ENCODE data around the gene METTL1. TPM values are rescaled to one million over a fixed set of nuclear protein-coding genes. Genes with fewer than 3 reads are reported as not detected.

METTL1 gene
- total and polyA plus RNA-seq, 9 donors, result 5.7 to 48.6 (median 26.4) TPM

DNA sequence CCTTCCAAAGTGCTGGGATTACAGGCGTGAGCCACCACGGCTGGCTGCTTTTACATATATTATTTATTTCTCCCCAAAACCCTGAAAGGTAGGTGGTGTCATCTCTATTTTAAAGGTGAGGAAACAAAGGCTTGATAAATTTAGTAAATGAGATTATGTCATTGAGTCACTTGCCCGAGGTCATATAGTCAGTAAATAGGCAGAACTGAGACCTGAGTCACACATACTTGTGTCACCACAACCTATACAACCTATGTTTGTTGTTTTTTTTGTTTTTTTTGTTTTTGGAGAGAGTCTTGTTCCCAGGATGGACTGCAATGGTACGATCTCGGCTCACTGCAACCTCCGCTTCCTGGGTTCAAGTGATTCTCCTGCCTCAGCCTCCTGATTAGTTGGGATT lies 23.4 kb upstream of the METTL1 start:
- Histone ChIP-seq H3K9me3 (no peaks in the 10 kb centered on the region), H3K4me3 (no peak overlapping the region), H3K27ac (no peak overlapping the region), H3K4me1 (ENCODE audit: insufficient read depth) (no peaks in the 10 kb centered on the region), H3K36me3 (no peaks in the 10 kb centered on the region), H3K27me3 (no peaks in the 10 kb centered on the region)
- DNase-seq, result no peak
- 90 to 94% (median 91%) methylated on average over 6 of the region's 6 CpGs for WGBS, 3 donors
- intact Hi-C loops (cut with DNase I), result loop anchor here in 1 of 4 donors (5.0 kb wide), 1 partner anchor 37 kb away; no protein-coding TSS in a partner anchor
- no peak for TF ChIP-seq EP300 (IDR thresholded peaks at IDR 0.05)
- TF ChIP-seq, protein P1, sequence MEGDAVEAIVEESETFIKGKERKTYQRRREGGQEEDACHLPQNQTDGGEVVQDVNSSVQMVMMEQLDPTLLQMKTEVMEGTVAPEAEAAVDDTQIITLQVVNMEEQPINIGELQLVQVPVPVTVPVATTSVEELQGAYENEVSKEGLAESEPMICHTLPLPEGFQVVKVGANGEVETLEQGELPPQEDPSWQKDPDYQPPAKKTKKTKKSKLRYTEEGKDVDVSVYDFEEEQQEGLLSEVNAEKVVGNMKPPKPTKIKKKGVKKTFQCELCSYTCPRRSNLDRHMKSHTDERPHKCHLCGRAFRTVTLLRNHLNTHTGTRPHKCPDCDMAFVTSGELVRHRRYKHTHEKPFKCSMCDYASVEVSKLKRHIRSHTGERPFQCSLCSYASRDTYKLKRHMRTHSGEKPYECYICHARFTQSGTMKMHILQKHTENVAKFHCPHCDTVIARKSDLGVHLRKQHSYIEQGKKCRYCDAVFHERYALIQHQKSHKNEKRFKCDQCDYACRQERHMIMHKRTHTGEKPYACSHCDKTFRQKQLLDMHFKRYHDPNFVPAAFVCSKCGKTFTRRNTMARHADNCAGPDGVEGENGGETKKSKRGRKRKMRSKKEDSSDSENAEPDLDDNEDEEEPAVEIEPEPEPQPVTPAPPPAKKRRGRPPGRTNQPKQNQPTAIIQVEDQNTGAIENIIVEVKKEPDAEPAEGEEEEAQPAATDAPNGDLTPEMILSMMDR (IDR thresholded peaks at IDR 0.05), result no peak
- no peak for TF ChIP-seq POLR2A (IDR thresholded peaks at IDR 0.05)

DNA sequence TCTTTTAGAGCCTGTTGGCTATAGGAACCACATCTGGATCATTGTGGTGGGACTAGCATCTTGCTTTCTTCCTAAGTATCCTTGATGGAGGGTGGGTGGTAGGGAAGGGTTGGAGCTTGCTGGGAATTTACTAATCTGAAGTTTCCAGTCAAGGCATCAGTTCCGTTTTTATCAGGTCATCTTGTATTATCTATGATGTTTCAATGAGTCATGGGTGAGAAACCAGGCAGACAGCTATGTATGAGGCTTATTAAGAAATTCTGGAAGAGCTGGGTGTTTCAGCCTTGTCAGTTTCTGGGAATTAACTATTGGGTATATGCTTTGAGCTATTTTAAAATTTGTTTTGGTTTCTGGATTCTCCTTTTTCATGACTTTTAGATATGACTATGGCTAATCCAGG lies 22.0 kb upstream of the METTL1 start:
- no peak overlapping the region for H3K4me3 ChIP-seq
- no peaks in the 10 kb centered on the region for H3K36me3 ChIP-seq
- no peaks in the 10 kb centered on the region for H3K4me1 ChIP-seq (ENCODE audit: insufficient read depth)
- H3K27me3 ChIP-seq, result no peaks in the 10 kb centered on the region
- H3K27ac ChIP-seq, result no peak overlapping the region
- intact Hi-C loops (cut with DNase I), result no loop called here
- no peak for DNase-seq
- 24 to 46% (median 31%) methylated on average over 1 of the region's 1 CpG for WGBS, 3 donors
- TF ChIP-seq, protein P1 (IDR thresholded peaks at IDR 0.05), result no peak
- H3K9me3 ChIP-seq, result no peaks in the 10 kb centered on the region

DNA sequence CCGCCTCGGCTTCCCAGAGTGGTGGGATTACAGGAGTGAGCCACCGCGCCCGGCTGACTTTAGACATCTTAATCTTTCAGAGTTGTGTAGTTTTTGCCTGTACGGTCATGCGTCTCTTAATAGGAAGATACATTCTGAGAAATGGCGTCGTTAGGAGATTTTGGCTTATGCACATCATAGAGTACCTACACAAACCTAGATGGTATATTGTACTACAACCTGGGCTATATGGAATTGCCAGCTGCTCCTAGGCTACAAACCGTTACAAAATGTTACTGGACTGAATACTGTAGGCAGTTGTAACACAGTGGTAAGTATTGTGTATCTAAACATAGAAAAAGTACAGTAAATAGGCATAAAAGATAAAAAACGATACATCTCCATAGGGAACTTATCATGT lies 12.0 kb upstream of the METTL1 start:
- Histone ChIP-seq H3K9me3 (no peaks in the 10 kb centered on the region), H3K4me1 (ENCODE audit: insufficient read depth) (peaks cover 3% of the 10 kb centered on the region), H3K4me3 (peak overlapping the region; percentile 93), H3K36me3 (no peaks in the 10 kb centered on the region), H3K27me3 (no peaks in the 10 kb centered on the region), H3K27ac (no peak overlapping the region)
- no peak for DNase-seq
- intact Hi-C loops (cut with DNase I), result loop anchor here in 2 of 4 donors (2.0 to 10.0 kb wide), 2 partner anchors 51 to 121 kb away; no protein-coding TSS in a partner anchor
- TF ChIP-seq POLR2A (IDR thresholded peaks at IDR 0.05), result no peak
- no peak for TF ChIP-seq EP300 (IDR thresholded peaks at IDR 0.05)
- TF ChIP-seq, protein P1 (IDR thresholded peaks at IDR 0.05), result no peak
- WGBS, 3 donors, result 83 to 88% (median 85%) methylated on average over 11 of the region's 11 CpGs

DNA sequence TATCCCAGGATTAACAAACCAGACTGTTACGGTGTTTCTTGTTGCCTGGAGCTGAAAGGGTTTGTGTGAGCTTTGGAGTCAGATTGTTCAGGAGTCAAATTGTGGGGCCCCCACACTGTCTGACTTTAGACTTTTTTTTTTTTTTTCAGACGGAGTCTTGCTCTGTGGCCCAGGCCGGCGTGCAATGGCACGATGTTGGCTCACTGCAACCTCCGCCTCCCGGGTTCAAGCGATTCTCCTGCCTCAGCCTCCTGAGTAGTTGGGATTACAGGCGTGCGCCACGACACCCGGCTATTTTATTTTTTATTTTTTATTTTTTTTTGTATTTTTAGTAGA lies 11.5 kb upstream of the METTL1 start:
- Histone ChIP-seq H3K4me3 (peak overlapping the region; percentile 93), H3K4me1 (ENCODE audit: insufficient read depth) (peaks cover 3% of the 10 kb centered on the region), H3K36me3 (no peaks in the 10 kb centered on the region), H3K27me3 (no peaks in the 10 kb centered on the region), H3K9me3 (no peaks in the 10 kb centered on the region), H3K27ac (no peak overlapping the region)
- intact Hi-C loops (cut with DNase I), result loop anchor here in 2 of 4 donors (2.0 to 10.0 kb wide), 2 partner anchors 51 to 121 kb away; no protein-coding TSS in a partner anchor
- WGBS, 3 donors, result 70 to 82% (median 73%) methylated on average over 12 of the region's 12 CpGs
- no peak for TF ChIP-seq POLR2A (IDR thresholded peaks at IDR 0.05)
- no peak for TF ChIP-seq EP300 (IDR thresholded peaks at IDR 0.05)
- TF ChIP-seq, protein P1 (IDR thresholded peaks at IDR 0.05), result no peak
- no peak for DNase-seq

All from ovary (tissue), 9 donors.